ENCODE measurements around the gene IL19.

IL19 gene

GRCh38 chr1:206770531-206771337, at the start of gene IL19:
TSS of gene IL19 (plus strand) at chr1:206770773. CDS start at chr1:206836663, 65,890 bp downstream.
- no peak for DNase-seq

- DNase-seq, result no peak
These were observed 49.1 kb upstream of the IL19 start for GRCh38 chr1:206721454-206721853.

- no peak for DNase-seq
These were observed 47.7 kb upstream of the IL19 start for GRCh38 chr1:206722751-206723461.

- no peak for DNase-seq
These were observed 47.1 kb upstream of the IL19 start for GRCh38 chr1:206723462-206723804.

GRCh38 chr1:206723805-206724472, 46.6 kb upstream of the IL19 start:
- no peak for DNase-seq

- peak; percentile 33 for DNase-seq
These were observed 45.2 kb upstream of the IL19 start for GRCh38 chr1:206725109-206725963.

- DNase-seq, result no peak
These were observed 42.4 kb upstream of the IL19 start for GRCh38 chr1:206727981-206728696.

- DNase-seq, result no peak
These were observed 41.9 kb upstream of the IL19 start for GRCh38 chr1:206728697-206728987.

- no peak for DNase-seq
These were observed 41.5 kb upstream of the IL19 start for GRCh38 chr1:206729050-206729449.

GRCh38 chr1:206729507-206729906, 41.1 kb upstream of the IL19 start:
- DNase-seq, result no peak

GRCh38 chr1:206732508-206732907, 38.1 kb upstream of the IL19 start:
- no peak for DNase-seq

GRCh38 chr1:206732992-206733391, 37.6 kb upstream of the IL19 start:
- DNase-seq, result no peak

GRCh38 chr1:206734499-206735142, 36.0 kb upstream of the IL19 start:
- DNase-seq, result peak; percentile 71

GRCh38 chr1:206735553-206736031, 35.0 kb upstream of the IL19 start:
- DNase-seq, result no peak

- DNase-seq, result peak; percentile 39
These were observed 33.5 kb upstream of the IL19 start for GRCh38 chr1:206736878-206737728.

- no peak for DNase-seq
These were observed 32.8 kb upstream of the IL19 start for GRCh38 chr1:206737729-206738201.

GRCh38 chr1:206738370-206739366, 31.9 kb upstream of the IL19 start:
- DNase-seq, result no peak

- no peak for DNase-seq
These were observed 31.0 kb upstream of the IL19 start for GRCh38 chr1:206739411-206740076.
